NCI-H1417 (cell line): Measurements from ENCODE around the gene KIF12.
A peak's percentile ranks its signal among the peaks of the same experiment; 100 is the strongest.

ENCODE experiments used
- DNase-seq, 3 experiments: peaks; one replicate each; lab custom pipeline; 2025; lab: John Stamatoyannopoulos, UW

Gene KIF12

GRCh38 chr9:114105236-114105635, 6.1 kb upstream of the KIF12 start:
- no peak for DNase-seq

- no peak for DNase-seq
Observed at GRCh38 chr9:114102484-114102883, 3.4 kb upstream of the KIF12 start.

DNA sequence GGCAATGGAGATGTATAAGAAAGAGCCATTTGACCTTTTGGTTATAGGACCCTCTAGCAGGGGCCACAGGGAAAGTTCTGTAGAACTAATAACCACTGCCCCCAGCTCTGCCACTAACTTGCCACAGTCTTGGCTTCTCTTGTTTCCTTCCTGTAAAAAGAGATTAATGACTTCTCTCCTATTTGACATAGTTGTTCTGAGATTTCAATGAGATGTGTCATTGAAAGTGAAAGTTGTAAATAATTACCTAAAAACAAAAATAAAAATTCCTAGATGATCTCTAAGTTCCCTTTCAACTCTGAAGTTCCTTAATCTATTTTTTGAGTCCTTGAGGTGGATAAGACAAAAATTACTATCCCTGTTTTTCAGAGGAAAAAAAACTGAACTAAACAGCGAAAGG, 1.4 kb upstream of the KIF12 start:
- DNase-seq: no peak

DNA sequence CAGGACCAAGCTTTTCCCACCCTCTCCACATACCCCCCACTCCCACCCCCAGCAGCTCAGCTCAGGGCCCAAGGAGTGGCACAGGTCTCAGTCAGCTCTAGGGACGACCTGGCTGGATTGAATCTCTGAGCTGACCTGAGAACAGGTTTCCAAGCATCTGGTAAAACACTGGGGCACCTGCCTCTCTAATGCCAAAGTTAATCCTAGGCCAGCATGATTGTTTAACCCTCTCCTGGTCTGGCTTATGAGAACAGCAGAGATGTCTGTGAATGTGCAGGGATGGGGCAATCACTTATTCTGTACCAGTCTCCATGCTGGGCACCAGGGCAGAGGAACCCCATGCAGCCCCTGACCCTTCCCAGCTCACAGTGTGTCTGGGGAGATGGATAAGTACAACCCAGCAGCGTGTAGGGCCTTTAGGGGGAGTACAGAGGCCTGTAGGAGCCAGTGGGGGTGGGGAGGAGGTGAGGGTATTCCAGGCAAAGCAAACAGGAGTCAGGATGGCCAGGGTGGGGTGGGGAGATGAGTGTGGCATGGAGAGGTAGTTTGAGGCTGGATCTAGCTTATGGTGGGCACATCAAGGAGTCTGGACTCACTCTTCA, 678 bp upstream of the KIF12 start:
- DNase-seq: no peak

GRCh38 chr9:114098021-114098935, 814 bp downstream of the KIF12 start:
- DNase-seq: peak in 2 of 3 experiments; percentile 84 to 85

DNA sequence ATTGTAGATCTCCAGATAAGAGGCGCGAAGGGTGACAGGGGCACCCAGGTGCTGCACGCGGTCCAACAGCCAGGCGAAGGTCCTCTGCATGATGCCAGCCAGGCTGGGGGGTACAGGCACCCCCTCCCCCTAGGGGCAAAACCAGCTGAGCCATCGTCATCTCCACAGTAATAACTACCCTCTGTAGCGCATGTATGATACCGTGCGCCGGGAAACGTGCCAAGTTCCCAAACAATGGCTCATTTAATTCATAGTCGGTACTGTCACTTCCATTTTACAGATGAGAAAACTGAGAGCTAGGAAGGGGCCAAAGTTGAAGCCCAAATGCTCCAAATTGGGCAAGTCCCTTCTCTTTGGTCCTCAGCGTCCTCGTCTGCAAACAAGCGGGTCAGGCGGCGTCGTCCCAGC, 1.5 kb downstream of the KIF12 start:
- peak in 2 of 3 experiments; percentile 67 to 78 for DNase-seq

DNA sequence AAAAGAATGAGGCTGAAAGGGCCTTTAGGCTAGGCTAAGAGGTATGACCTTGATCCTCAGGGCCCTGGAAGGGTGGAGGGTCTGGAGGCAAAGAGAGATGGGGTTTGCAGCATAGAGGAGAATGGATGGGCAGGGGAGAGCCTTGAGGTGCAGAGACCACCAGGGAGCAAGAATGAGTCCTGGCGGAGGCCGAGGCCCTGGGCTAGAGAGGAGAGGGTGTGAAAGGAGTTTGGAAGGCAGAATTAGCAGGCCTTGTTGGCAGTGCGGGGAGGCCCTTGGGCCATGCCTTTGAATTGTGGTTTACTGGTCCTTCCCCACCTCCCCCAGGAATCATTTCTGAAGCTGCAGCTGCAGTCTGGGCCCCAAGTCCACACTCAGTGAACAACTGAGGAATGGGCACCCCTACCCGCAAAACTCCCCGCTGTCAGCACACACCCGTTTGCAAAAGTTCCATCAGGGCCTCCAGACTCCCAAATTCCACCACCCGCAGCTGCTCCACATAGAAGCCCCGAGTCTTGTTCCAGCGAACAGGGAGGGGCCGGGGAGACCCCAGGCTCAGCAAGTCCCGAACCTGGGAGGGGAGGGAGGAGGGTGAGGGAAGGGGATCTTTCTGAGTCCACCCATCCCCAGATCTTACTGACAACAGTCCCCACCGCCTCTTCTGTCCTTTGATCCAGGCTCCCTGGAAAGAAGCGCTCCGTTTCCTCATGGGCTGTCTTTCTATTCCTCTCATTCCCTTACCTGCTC, 2.1 kb downstream of the KIF12 start:
- no peak for DNase-seq

GRCh38 chr9:114096041-114096511, 3.0 kb downstream of the KIF12 start:
- no peak for DNase-seq

DNA sequence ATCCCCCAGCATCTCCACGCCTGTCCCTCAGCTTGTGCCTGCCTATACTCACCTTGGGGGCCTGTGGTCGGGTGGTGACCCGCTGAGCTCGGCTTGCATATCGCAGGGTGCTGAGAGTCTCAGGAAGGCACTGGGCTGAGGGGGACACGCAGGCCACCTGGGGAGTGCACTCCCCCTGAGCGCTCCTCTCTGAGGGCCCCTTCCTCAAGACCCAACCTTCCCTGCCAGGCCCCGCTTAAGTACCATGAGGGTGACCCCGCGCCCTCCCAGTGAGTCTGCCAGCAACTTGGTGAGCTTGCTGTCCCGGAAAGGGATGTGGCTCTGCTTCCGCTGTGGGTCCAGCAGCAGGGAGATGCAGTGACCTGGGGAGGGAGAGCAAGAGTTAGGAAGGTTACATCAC, 4.1 kb downstream of the KIF12 start:
- DNase-seq: no peak

GRCh38 chr9:114093761-114094505, 5.2 kb downstream of the KIF12 start:
- no peak for DNase-seq

- DNase-seq: no peak
Observed at GRCh38 chr9:114093031-114093471, 6.0 kb downstream of the KIF12 start.

GRCh38 chr9:114092336-114092735, 6.8 kb downstream of the KIF12 start:
- no peak for DNase-seq

GRCh38 chr9:114091711-114092110, 7.4 kb downstream of the KIF12 start:
- no peak for DNase-seq

- DNase-seq: no peak
Observed at GRCh38 chr9:114090798-114091197, 8.3 kb downstream of the KIF12 start.

GRCh38 chr9:114089206-114089840, 9.8 kb downstream of the KIF12 start:
- no peak for DNase-seq

DNA sequence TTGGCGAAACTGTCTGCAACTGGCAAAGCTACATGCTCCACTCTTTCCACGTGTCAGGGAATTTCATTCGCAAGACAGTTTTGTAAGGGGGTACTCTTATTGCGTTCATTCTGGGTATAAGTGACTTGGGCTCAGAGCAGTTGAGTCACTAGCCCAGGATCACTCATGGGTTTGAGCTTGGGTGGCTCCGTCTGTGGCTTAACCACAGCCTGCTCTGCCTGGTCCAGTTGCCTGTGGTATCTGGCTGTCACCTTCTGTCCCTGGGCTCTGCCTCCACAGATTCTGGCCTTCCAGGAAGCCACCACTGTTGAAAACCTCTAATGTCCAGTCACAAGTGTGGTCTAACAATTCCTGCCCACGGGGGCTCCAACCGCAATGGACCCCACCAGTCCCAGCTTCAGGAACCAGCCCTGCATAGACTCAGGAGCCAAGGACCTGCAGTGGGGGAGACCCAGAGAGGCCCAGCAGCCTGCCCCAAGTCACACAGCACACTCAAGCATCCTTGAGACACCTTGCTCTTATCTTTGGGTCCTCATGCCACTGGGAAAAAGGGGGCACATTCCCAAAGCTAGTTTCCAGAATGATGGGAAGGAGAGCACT, 10.4 kb downstream of the KIF12 start:
- DNase-seq: no peak

DNA sequence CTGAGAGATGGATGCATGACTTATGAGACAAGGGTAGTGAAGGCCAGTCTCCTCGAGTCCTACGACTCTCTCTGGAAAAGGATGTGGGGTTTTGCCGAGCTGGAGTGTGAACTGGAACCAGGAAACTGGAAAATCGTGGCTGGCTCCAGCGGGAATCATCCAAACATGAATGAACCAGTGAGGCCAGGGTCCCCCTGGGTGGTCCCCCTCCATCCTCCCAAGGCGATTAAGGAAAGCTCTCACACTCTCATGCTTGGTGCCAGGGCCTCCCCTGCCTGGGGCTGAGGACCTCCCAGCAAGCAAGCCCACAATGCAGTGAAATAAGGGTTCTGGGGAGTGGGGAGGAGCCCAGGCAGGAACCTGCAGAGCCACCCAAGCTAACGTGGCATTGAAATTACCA, 11.4 kb downstream of the KIF12 start:
- no peak for DNase-seq

DNA sequence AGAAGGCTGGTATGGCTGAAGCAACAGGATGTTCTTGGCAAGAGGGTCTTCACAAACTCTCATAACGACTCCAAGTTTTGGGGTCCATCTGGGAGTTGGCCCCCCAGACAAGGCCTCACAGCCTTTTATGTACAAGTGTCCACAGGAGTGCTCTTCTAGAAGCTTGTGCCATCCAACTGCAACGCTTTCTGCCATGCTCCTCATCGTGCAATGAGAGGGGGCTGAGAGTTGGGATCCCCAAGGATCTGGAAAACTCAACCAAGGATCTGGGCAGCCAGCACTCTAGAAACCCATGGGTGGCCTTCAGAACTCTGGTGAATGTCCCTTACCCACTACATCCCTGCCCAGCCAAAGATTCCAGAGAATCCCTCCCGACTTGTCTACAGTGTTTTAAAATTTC, 12.5 kb downstream of the KIF12 start:
- DNase-seq: no peak

DNA sequence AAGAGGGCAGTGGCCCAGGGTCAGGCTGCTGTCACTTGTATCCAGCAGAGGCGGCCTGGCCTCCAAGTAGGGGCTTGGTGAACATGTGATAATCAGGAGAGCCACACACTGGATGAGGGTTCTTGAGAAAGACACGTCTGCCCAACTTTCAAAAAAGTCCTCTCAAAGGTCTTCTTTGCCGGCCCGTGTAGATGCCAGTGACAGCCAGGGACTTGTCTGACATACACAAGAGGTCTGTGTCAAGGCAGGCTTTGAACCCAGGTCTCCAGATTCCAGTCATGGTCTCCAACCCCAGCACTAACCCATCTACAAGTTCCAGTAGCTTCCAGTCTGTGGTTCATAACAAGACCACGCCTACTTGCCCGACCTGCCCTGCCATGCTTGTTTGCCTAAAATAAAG, 13.1 kb downstream of the KIF12 start:
- no peak for DNase-seq

- no peak for DNase-seq
Observed at GRCh38 chr9:114085387-114085789, 13.7 kb downstream of the KIF12 start.
